SJSA1 (cell line): ENCODE measurements around the gene GAS7. TPM values are rescaled to one million over a fixed set of nuclear protein-coding genes. Genes with fewer than 3 reads are reported as not detected.

Source experiments
- DNase-seq, 2 experiments: peaks; one replicate each; pipeline ENCODE4 v3.0.0-alpha.2; 2015 to 2020; ENCODE audit warnings: low spot score in 2 of 2, low read depth in 1 of 2
- H3K27ac ChIP-seq: fragments of 250-450 bp; sonication (Bioruptor Pico); 2 replicates; pipeline ENCODE4 v1.5.1; 2020; ENCODE audit warnings: mild to moderate bottlenecking, moderate library complexity
- H3K27me3 ChIP-seq: fragments of 250-450 bp; sonication (Bioruptor Pico); replicated peaks from 2 replicates; pipeline ENCODE4 v1.5.1; 2020; ENCODE audit warnings: mild to moderate bottlenecking, moderate library complexity
- H3K36me3 ChIP-seq: fragments of 250-450 bp; sonication (Bioruptor Pico); 2 replicates; pipeline ENCODE4 v1.5.1; 2020; ENCODE audit warnings: mild to moderate bottlenecking
- H3K4me1 ChIP-seq: fragments of 250-450 bp; sonication (Bioruptor Pico); replicated peaks from 2 replicates; pipeline ENCODE4 v1.6.1; 2021; ENCODE audit warnings: mild to moderate bottlenecking
- H3K4me3 ChIP-seq: fragments of 250-450 bp; sonication (Bioruptor Pico); 2 replicates; pipeline ENCODE4 v1.5.1; 2020; ENCODE audit warnings: mild to moderate bottlenecking
- H3K9me3 ChIP-seq: fragments of 250-450 bp; sonication (Bioruptor Pico); replicated peaks from 2 replicates; pipeline ENCODE4 v1.5.1; 2020; ENCODE audit warnings: mild to moderate bottlenecking
- total RNA-seq: library from RNA; depleted of rRNA; stranded (reverse); fragments of >200 nt; shearing (Covaris generic); gene quantifications from 2 replicates; pipeline ENCODE4 v1.2.3, GENCODE V29; 2014

GAS7 gene
- total RNA-seq, 1 experiment from 2014 or later = 2.6 TPM

GRCh38 chr17:9890124-9890523 lies 308.3 kb downstream of the GAS7 start:
- Histone ChIP-seq H3K4me3 (no peak overlapping the region), H3K27ac (no peak overlapping the region), H3K27me3 (no peaks in the 10 kb centered on the region), H3K4me1 (peaks cover 19% of the 10 kb centered on the region), H3K36me3 (no peaks in the 10 kb centered on the region), H3K9me3 (no peaks in the 10 kb centered on the region)
- DNase-seq = peak in 1 of 2 experiments; percentile 22

GRCh38 chr17:9887508-9887907 lies 310.9 kb downstream of the GAS7 start:
- Histone ChIP-seq H3K27ac (no peak overlapping the region), H3K36me3 (no peaks in the 10 kb centered on the region), H3K4me1 (no peaks in the 10 kb centered on the region; the same call in 1 of the 2 replicates), H3K4me3 (no peak overlapping the region), H3K27me3 (no peaks in the 10 kb centered on the region), H3K9me3 (0 out of 2 replicates have a peak, but pooled peaks cover 2% of the 10 kb centered on the region)
- no peak for DNase-seq

GRCh38 chr17:9886141-9886930 lies 312.1 kb downstream of the GAS7 start:
- Histone ChIP-seq H3K4me3 (no peak overlapping the region), H3K27ac (no peak overlapping the region), H3K9me3 (0 out of 2 replicates have a peak, but pooled peaks cover 6% of the 10 kb centered on the region), H3K4me1 (no peaks in the 10 kb centered on the region; the same call in 1 of the 2 replicates), H3K36me3 (no peaks in the 10 kb centered on the region), H3K27me3 (no peaks in the 10 kb centered on the region)
- DNase-seq = no peak

GRCh38 chr17:9883451-9883850 lies 315.0 kb downstream of the GAS7 start:
- peaks cover 24% of the 10 kb centered on the region for H3K4me1 ChIP-seq
- H3K27me3 ChIP-seq = no peaks in the 10 kb centered on the region
- no peaks in the 10 kb centered on the region for H3K36me3 ChIP-seq
- H3K4me3 ChIP-seq = no peak overlapping the region
- peaks cover 6% of the 10 kb centered on the region; the same call in 1 of the 2 replicates for H3K9me3 ChIP-seq
- H3K27ac ChIP-seq = no peak overlapping the region
- DNase-seq = no peak

GRCh38 chr17:9880582-9880999 lies 317.8 kb downstream of the GAS7 start:
- H3K27ac ChIP-seq = peak overlapping the region; percentile 31
- H3K4me3 ChIP-seq = no peak overlapping the region
- H3K36me3 ChIP-seq = no peaks in the 10 kb centered on the region
- peaks cover 31% of the 10 kb centered on the region for H3K4me1 ChIP-seq
- peaks cover 6% of the 10 kb centered on the region; the same call in 1 of the 2 replicates for H3K9me3 ChIP-seq
- H3K27me3 ChIP-seq = no peaks in the 10 kb centered on the region
- peak; percentile 58 to 59 for DNase-seq

GRCh38 chr17:9878786-9879525 lies 319.4 kb downstream of the GAS7 start:
- Histone ChIP-seq H3K4me1 (peaks cover 39% of the 10 kb centered on the region), H3K27ac (peak overlapping the region; percentile 31), H3K9me3 (peaks cover 3% of the 10 kb centered on the region; the same call in 1 of the 2 replicates), H3K4me3 (no peak overlapping the region), H3K36me3 (no peaks in the 10 kb centered on the region), H3K27me3 (no peaks in the 10 kb centered on the region)
- DNase-seq = peak in 1 of 2 experiments; percentile 54

GRCh38 chr17:9878356-9878755 lies 320.1 kb downstream of the GAS7 start:
- Histone ChIP-seq H3K4me3 (no peak overlapping the region), H3K36me3 (no peaks in the 10 kb centered on the region), H3K9me3 (peaks cover 3% of the 10 kb centered on the region; the same call in 1 of the 2 replicates), H3K27ac (peak overlapping the region; percentile 31), H3K27me3 (no peaks in the 10 kb centered on the region), H3K4me1 (peaks cover 39% of the 10 kb centered on the region)
- DNase-seq = no peak

GRCh38 chr17:9875441-9875840 lies 323.0 kb downstream of the GAS7 start:
- Histone ChIP-seq H3K36me3 (no peaks in the 10 kb centered on the region), H3K27ac (no peak overlapping the region), H3K4me1 (peaks cover 33% of the 10 kb centered on the region), H3K4me3 (no peak overlapping the region), H3K27me3 (no peaks in the 10 kb centered on the region), H3K9me3 (no peaks in the 10 kb centered on the region; the same call in 1 of the 2 replicates)
- peak in 1 of 2 experiments; percentile 16 for DNase-seq

- Histone ChIP-seq H3K9me3 (no peaks in the 10 kb centered on the region; the same call in 1 of the 2 replicates), H3K4me3 (no peak overlapping the region), H3K36me3 (no peaks in the 10 kb centered on the region), H3K27me3 (no peaks in the 10 kb centered on the region), H3K27ac (no peak overlapping the region), H3K4me1 (peaks cover 26% of the 10 kb centered on the region)
- no peak for DNase-seq
Measured at GRCh38 chr17:9874722-9875121, 323.7 kb downstream of the GAS7 start.

- H3K27me3 ChIP-seq = no peaks in the 10 kb centered on the region
- no peaks in the 10 kb centered on the region for H3K9me3 ChIP-seq
- no peaks in the 10 kb centered on the region for H3K36me3 ChIP-seq
- H3K27ac ChIP-seq = no peak overlapping the region
- DNase-seq = no peak
- peaks cover 12% of the 10 kb centered on the region for H3K4me1 ChIP-seq
- H3K4me3 ChIP-seq = no peak overlapping the region
Measured at GRCh38 chr17:9872852-9873251, 325.6 kb downstream of the GAS7 start.

GRCh38 chr17:9868552-9868951 lies 329.9 kb downstream of the GAS7 start:
- H3K4me3 ChIP-seq = no peak overlapping the region
- no peaks in the 10 kb centered on the region for H3K4me1 ChIP-seq
- no peaks in the 10 kb centered on the region for H3K27me3 ChIP-seq
- H3K27ac ChIP-seq = no peak overlapping the region
- H3K9me3 ChIP-seq = 0 out of 2 replicates have a peak, but pooled peaks cover 2% of the 10 kb centered on the region
- DNase-seq = no peak
- no peaks in the 10 kb centered on the region for H3K36me3 ChIP-seq

- Histone ChIP-seq H3K9me3 (0 out of 2 replicates have a peak, but pooled peaks cover 4% of the 10 kb centered on the region), H3K4me3 (no peak overlapping the region), H3K36me3 (no peaks in the 10 kb centered on the region), H3K4me1 (no peaks in the 10 kb centered on the region), H3K27me3 (no peaks in the 10 kb centered on the region), H3K27ac (no peak overlapping the region)
- DNase-seq = no peak
Measured at GRCh38 chr17:9865586-9865985, 332.8 kb downstream of the GAS7 start.

- Histone ChIP-seq H3K36me3 (no peaks in the 10 kb centered on the region), H3K4me1 (no peaks in the 10 kb centered on the region), H3K4me3 (no peak overlapping the region), H3K9me3 (peaks cover 4% of the 10 kb centered on the region; the same call in 1 of the 2 replicates), H3K27ac (no peak overlapping the region), H3K27me3 (no peaks in the 10 kb centered on the region)
- no peak for DNase-seq
Measured at GRCh38 chr17:9862949-9863348, 335.5 kb downstream of the GAS7 start.

- Histone ChIP-seq H3K4me1 (no peaks in the 10 kb centered on the region), H3K27ac (no peak overlapping the region), H3K36me3 (no peaks in the 10 kb centered on the region), H3K27me3 (no peaks in the 10 kb centered on the region), H3K9me3 (peaks cover 4% of the 10 kb centered on the region; the same call in 1 of the 2 replicates), H3K4me3 (no peak overlapping the region)
- no peak for DNase-seq
Measured at GRCh38 chr17:9862220-9862619, 336.2 kb downstream of the GAS7 start.
